Measurements from ENCODE around the gene AQP12A. TPM values are rescaled to one million over a fixed set of nuclear protein-coding genes. Genes with fewer than 3 reads are reported as not detected.

AQP12A gene
- total RNA-seq, 1 experiment from 2014 or later = not detected

- in situ Hi-C loops (cut with HindIII; ENCODE audit: low pct_unique_long_range_greater_than_20kb, low sequenced_read_pairs) (no loop called here), intact Hi-C loops (cut with micrococcal nuclease; ENCODE audit: unreplicated experiment) (no loop called here)
- Histone ChIP-seq H3K4me3 (ENCODE audit: low read depth in 2 of 2, low read length in 2 of 2) (no peak overlapping the region), H3K4me1 (ENCODE audit: control insufficient read depth, insufficient read depth, low read length) (no peaks in the 10 kb centered on the region), H3K36me3 (ENCODE audit: control insufficient read depth, insufficient read depth, low read length) (no peaks in the 10 kb centered on the region), H3K27ac (ENCODE audit: low read length) (no peak overlapping the region), H3K9me3 (ENCODE audit: control insufficient read depth, insufficient read depth, low read depth, low read length) (no peaks in the 10 kb centered on the region), H3K27me3 (ENCODE audit: control insufficient read depth, insufficient read depth, low read length) (peaks cover 38% of the 10 kb centered on the region)
- no peak for DNase-seq (ENCODE audit: low read depth, low spot score)
- POLR2A ChIA-PET = no interaction called here
- no TSS peak for BruUV-seq (replicated peaks)
- CTCF ChIA-PET = no interaction called here
- no peak for ATAC-seq
- TF ChIP-seq CTCF (IDR thresholded peaks at IDR 0.05) = peak; percentile 20; the same call in 1 of the 2 replicates
- TF ChIP-seq POLR2AphosphoS5 (IDR thresholded peaks at IDR 0.05; ENCODE audit: low read depth, low read length) = no peak
- TF ChIP-seq, protein P1, sequence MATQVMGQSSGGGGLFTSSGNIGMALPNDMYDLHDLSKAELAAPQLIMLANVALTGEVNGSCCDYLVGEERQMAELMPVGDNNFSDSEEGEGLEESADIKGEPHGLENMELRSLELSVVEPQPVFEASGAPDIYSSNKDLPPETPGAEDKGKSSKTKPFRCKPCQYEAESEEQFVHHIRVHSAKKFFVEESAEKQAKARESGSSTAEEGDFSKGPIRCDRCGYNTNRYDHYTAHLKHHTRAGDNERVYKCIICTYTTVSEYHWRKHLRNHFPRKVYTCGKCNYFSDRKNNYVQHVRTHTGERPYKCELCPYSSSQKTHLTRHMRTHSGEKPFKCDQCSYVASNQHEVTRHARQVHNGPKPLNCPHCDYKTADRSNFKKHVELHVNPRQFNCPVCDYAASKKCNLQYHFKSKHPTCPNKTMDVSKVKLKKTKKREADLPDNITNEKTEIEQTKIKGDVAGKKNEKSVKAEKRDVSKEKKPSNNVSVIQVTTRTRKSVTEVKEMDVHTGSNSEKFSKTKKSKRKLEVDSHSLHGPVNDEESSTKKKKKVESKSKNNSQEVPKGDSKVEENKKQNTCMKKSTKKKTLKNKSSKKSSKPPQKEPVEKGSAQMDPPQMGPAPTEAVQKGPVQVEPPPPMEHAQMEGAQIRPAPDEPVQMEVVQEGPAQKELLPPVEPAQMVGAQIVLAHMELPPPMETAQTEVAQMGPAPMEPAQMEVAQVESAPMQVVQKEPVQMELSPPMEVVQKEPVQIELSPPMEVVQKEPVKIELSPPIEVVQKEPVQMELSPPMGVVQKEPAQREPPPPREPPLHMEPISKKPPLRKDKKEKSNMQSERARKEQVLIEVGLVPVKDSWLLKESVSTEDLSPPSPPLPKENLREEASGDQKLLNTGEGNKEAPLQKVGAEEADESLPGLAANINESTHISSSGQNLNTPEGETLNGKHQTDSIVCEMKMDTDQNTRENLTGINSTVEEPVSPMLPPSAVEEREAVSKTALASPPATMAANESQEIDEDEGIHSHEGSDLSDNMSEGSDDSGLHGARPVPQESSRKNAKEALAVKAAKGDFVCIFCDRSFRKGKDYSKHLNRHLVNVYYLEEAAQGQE (IDR thresholded peaks at IDR 0.05; ENCODE audit: insufficient read depth in 1 of 2, low read depth in 2 of 2, low read length in 1 of 2) = no peak
- TF ChIP-seq SIN3A (IDR thresholded peaks at IDR 0.05; ENCODE audit: borderline replicate concordance, insufficient read depth, low read depth, low read length) = no peak
- no peak for TF ChIP-seq TCF7L2 (IDR thresholded peaks at IDR 0.05; ENCODE audit: low read depth, low read length)
Observed at GRCh38 chr2:240663546-240664190, 28.0 kb upstream of the AQP12A start.

DNA sequence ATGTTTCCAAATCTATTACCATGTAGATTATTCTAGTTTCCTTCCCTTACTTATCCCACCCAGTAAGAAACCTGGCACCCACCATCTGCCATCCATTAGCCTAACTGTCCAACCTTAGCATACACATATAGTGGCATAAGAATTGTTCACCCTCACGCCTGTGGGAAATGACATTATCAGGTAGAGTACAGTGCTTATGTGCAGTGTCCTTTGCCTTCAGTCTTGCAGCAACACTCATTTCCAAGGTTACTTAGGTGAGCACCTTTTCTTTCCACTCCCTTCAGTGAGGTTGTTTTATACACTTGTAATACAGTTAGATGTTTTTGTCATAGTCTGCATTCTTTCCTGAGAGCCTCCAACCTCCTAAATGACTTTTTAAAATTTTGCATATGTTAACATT lies 27.0 kb upstream of the AQP12A start:
- DNase-seq (ENCODE audit: low read depth, low spot score) = no peak
- Histone ChIP-seq H3K9me3 (ENCODE audit: control insufficient read depth, insufficient read depth, low read depth, low read length) (no peaks in the 10 kb centered on the region), H3K27me3 (ENCODE audit: control insufficient read depth, insufficient read depth, low read length) (peaks cover 32% of the 10 kb centered on the region), H3K27ac (ENCODE audit: low read length) (no peak overlapping the region), H3K4me3 (ENCODE audit: low read depth in 2 of 2, low read length in 2 of 2) (no peak overlapping the region), H3K36me3 (ENCODE audit: control insufficient read depth, insufficient read depth, low read length) (no peaks in the 10 kb centered on the region), H3K4me1 (ENCODE audit: control insufficient read depth, insufficient read depth, low read length) (no peaks in the 10 kb centered on the region)
- no peak for ATAC-seq
- intact Hi-C loops (cut with micrococcal nuclease; ENCODE audit: unreplicated experiment) = no loop called here
- ChIA-PET CTCF (no interaction called here), POLR2A (no interaction called here)
- no TSS peak for BruUV-seq (replicated peaks)
- TF ChIP-seq POLR2AphosphoS5 (IDR thresholded peaks at IDR 0.05; ENCODE audit: low read depth, low read length) (no peak), TCF7L2 (IDR thresholded peaks at IDR 0.05; ENCODE audit: low read depth, low read length) (no peak), CTCF (IDR thresholded peaks at IDR 0.05) (no peak), SIN3A (IDR thresholded peaks at IDR 0.05; ENCODE audit: borderline replicate concordance, insufficient read depth, low read depth, low read length) (no peak)
- TF ChIP-seq, protein P1 (IDR thresholded peaks at IDR 0.05; ENCODE audit: insufficient read depth in 1 of 2, low read depth in 2 of 2, low read length in 1 of 2) = no peak
- in situ Hi-C loops (cut with HindIII; ENCODE audit: low pct_unique_long_range_greater_than_20kb, low sequenced_read_pairs) = no loop called here
